Gastrocnemius medialis (tissue), 4 donors: ENCODE data around the gene ZP3. TPM values are rescaled to one million over a fixed set of nuclear protein-coding genes. Genes with fewer than 3 reads are reported as not detected.

Experiments
- ATAC-seq, 2 donors: fragments of 150-250 bp; one replicate each; pipeline ENCODE4 v1.9.1; 2016
- DNase-seq, 2 donors: peaks; one replicate each; pipeline ENCODE4 v3.0.0-alpha.2; 2019
- H3K27ac ChIP-seq, 4 donors: fragments of 200-600 bp; sonication (generic); 1 replicate in 1 of 4; 2 replicates in 3 of 4; pipeline ENCODE4 v1.5.1; 2016 to 2018; ENCODE audit warnings: mild to moderate bottlenecking in 2 of 4, moderate library complexity in 1 of 4
- H3K27me3 ChIP-seq, 3 donors: fragments of 200-600 bp; sonication (generic) in 2 of 3; 1 replicate in 1 of 3; 2 replicates in 2 of 3; pipeline versions ENCODE4 v1.5.1 to v1.6.0; 2016 to 2019; ENCODE audit warnings: mild to moderate bottlenecking in 1 of 3, moderate library complexity in 1 of 3
- H3K36me3 ChIP-seq, 2 donors: fragments of 200-600 bp; sonication (generic) in 1 of 2; one replicate each; pipeline ENCODE4 v1.5.1; 2017 to 2018
- H3K4me1 ChIP-seq, 2 donors: fragments of 200-600 bp; sonication (generic) in 1 of 2; one replicate each; pipeline ENCODE4 v1.5.1; 2016 to 2017; ENCODE audit warnings: mild to moderate bottlenecking in 2 of 2
- H3K4me3 ChIP-seq, 4 donors: fragments of 200-600 bp; sonication (generic) in 3 of 4; 1 replicate in 1 of 4; 2 replicates in 3 of 4; pipeline ENCODE4 v1.5.1; 2016 to 2019; ENCODE audit warnings: mild to moderate bottlenecking in 2 of 4
- H3K9me3 ChIP-seq, 3 donors: fragments of 200-600 bp; sonication (generic) in 2 of 3; 1 replicate in 1 of 3; 2 replicates in 2 of 3; pipeline ENCODE4 v1.5.1; 2016 to 2019
- POLR2A ChIP-seq, 2 donors: fragments of 450-650 bp; IDR thresholded peaks; one replicate each; pipeline ENCODE4 v1.6.1; 2017; ENCODE audit warnings: antibody characterized with exemption in 2 of 2, mild to moderate bottlenecking in 2 of 2, moderate library complexity in 2 of 2
- in situ Hi-C, 4 donors: fragments of 200-750 bp; cut with MboI; loops; one replicate each; pipeline versions ENCODE4 v1.15.0 to v1.8.0; 2017; ENCODE audit warnings: low sequenced_read_pairs in 4 of 4
- intact Hi-C: fragments of 100-400 bp; cut with DNase I; formaldehyde crosslinking; loops from one replicate; pipeline ENCODE4 v1.15.1; 2023; ENCODE audit warnings: low total_unique reads
- total RNA-seq, 4 donors: library from RNA; depleted of rRNA; stranded (reverse); fragments of >200 nt; gene quantifications; one replicate each; pipeline versions ENCODE4 v1.1.0 to v1.2.3, GENCODE V29; 2016
- TF ChIP-seq, protein P1 (sequence below), 5 experiments: fragments of 450-650 bp in 3 of 5; fragments of 200-600 bp in 2 of 5; sonication (generic) in 2 of 5; IDR thresholded peaks in 4 of 5; conservative IDR thresholded peaks in 1 of 5; 1 replicate in 4 of 5; 2 replicates in 1 of 5; pipeline ENCODE4 v1.5.1; 2016 to 2019; ENCODE audit warnings: antibody characterized with exemption in 5 of 5, mild to moderate bottlenecking in 3 of 5, moderate library complexity in 3 of 5

The ZP3 gene
- total RNA-seq, 4 donors from 2014 or later = 1.1 TPM; not detected in 3

GRCh38 chr7:76403780-76404494 is 20.8 kb upstream of the ZP3 start:
- Histone ChIP-seq H3K27me3 (no peaks in the 10 kb centered on the region), H3K4me1 (no peaks in the 10 kb centered on the region), H3K9me3 (no peaks in the 10 kb centered on the region), H3K4me3 (no peak overlapping the region), H3K36me3 (no peaks in the 10 kb centered on the region), H3K27ac (no peak overlapping the region)
- intact Hi-C loops (no loop called here), in situ Hi-C loops (loop anchor here in 1 of 4 donors (25.0 kb wide), 1 partner anchor 217 kb away; no protein-coding TSS in a partner anchor)
- DNase-seq (no peak), ATAC-seq (peak in 1 of 2 donors; percentile 51)
- TF ChIP-seq, protein P1, sequence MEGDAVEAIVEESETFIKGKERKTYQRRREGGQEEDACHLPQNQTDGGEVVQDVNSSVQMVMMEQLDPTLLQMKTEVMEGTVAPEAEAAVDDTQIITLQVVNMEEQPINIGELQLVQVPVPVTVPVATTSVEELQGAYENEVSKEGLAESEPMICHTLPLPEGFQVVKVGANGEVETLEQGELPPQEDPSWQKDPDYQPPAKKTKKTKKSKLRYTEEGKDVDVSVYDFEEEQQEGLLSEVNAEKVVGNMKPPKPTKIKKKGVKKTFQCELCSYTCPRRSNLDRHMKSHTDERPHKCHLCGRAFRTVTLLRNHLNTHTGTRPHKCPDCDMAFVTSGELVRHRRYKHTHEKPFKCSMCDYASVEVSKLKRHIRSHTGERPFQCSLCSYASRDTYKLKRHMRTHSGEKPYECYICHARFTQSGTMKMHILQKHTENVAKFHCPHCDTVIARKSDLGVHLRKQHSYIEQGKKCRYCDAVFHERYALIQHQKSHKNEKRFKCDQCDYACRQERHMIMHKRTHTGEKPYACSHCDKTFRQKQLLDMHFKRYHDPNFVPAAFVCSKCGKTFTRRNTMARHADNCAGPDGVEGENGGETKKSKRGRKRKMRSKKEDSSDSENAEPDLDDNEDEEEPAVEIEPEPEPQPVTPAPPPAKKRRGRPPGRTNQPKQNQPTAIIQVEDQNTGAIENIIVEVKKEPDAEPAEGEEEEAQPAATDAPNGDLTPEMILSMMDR (IDR thresholded peaks at IDR 0.05 in 4 of 5, conservative IDR thresholded peaks at IDR 0.05 in 1 of 5) = no peak
- no peak for TF ChIP-seq POLR2A (IDR thresholded peaks at IDR 0.05)

DNA sequence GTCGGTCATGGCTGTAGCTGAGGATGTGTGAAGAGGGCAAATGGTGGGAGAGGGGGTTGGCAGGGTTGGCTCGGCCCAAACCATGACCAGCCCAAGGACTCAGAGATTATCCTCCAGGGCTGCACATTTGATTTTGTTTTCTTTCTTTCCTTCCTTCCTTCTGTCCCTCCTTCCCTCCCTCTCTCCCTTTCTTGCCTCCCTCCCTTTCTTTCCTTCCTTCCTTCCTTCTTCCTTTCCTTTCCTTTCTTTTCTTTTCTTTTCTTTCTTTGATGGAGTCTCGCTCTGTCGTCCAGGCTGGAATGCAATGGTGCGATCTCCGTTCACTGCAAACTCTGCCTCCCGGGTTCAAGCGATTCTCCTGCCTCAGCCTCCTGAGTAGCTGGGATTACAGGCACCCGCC is 19.0 kb upstream of the ZP3 start:
- no peaks in the 10 kb centered on the region for H3K36me3 ChIP-seq
- DNase-seq (no peak), ATAC-seq (no peak)
- TF ChIP-seq, protein P1 (IDR thresholded peaks at IDR 0.05 in 4 of 5, conservative IDR thresholded peaks at IDR 0.05 in 1 of 5) = no peak
- no peak for TF ChIP-seq POLR2A (IDR thresholded peaks at IDR 0.05)
- in situ Hi-C loops = loop anchor here in 1 of 4 donors (25.0 kb wide), 1 partner anchor 218 kb away; no protein-coding TSS in a partner anchor
- intact Hi-C loops = no loop called here
- H3K4me3 ChIP-seq = no peak overlapping the region
- H3K27me3 ChIP-seq = no peaks in the 10 kb centered on the region
- no peak overlapping the region for H3K27ac ChIP-seq
- no peaks in the 10 kb centered on the region for H3K9me3 ChIP-seq
- no peaks in the 10 kb centered on the region for H3K4me1 ChIP-seq

DNA sequence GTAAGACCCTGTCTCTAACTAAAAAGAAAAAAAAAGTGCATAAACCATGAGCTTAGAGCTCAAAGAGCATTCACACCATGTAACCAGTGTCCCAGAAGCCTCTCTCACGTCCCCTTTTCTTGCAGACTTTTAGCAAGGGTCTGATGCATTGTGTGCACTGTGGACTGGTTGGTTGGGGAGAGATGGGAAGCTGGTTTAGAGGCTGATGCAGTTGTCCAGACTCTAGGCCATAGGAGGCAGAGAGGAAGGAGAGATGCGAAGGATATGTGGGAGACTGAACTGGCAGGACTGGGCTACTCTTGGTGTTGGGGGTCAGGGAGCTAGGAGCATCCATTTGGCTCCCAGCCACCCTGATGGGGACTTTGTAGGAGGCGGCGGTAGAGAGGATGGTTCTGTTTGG is 17.0 kb upstream of the ZP3 start:
- Histone ChIP-seq H3K27me3 (no peaks in the 10 kb centered on the region), H3K9me3 (no peaks in the 10 kb centered on the region), H3K27ac (no peak overlapping the region), H3K4me3 (no peak overlapping the region), H3K36me3 (no peaks in the 10 kb centered on the region), H3K4me1 (no peaks in the 10 kb centered on the region)
- TF ChIP-seq, protein P1 (IDR thresholded peaks at IDR 0.05 in 4 of 5, conservative IDR thresholded peaks at IDR 0.05 in 1 of 5) = no peak
- TF ChIP-seq POLR2A (IDR thresholded peaks at IDR 0.05) = no peak
- DNase-seq (no peak), ATAC-seq (no peak)
- intact Hi-C loops = no loop called here
- in situ Hi-C loops = loop anchor here in 1 of 4 donors (25.0 kb wide), 1 partner anchor 220 kb away; no protein-coding TSS in a partner anchor

GRCh38 chr7:76408121-76408560 is 16.6 kb upstream of the ZP3 start:
- intact Hi-C loops (no loop called here), in situ Hi-C loops (loop anchor here in 1 of 4 donors (25.0 kb wide), 1 partner anchor 221 kb away; no protein-coding TSS in a partner anchor)
- Histone ChIP-seq H3K27ac (no peak overlapping the region), H3K36me3 (no peaks in the 10 kb centered on the region), H3K27me3 (no peaks in the 10 kb centered on the region), H3K4me3 (no peak overlapping the region), H3K4me1 (no peaks in the 10 kb centered on the region), H3K9me3 (no peaks in the 10 kb centered on the region)
- TF ChIP-seq POLR2A (IDR thresholded peaks at IDR 0.05) = no peak
- TF ChIP-seq, protein P1 (IDR thresholded peaks at IDR 0.05 in 4 of 5, conservative IDR thresholded peaks at IDR 0.05 in 1 of 5) = no peak
- DNase-seq = no peak
- no peak for ATAC-seq
